ENCODE data around the gene ALPI. TPM values are rescaled to one million over a fixed set of nuclear protein-coding genes. Genes with fewer than 3 reads are reported as not detected.

The ALPI gene
- total RNA-seq, 2 experiments from 2014 or later: not detected

DNA sequence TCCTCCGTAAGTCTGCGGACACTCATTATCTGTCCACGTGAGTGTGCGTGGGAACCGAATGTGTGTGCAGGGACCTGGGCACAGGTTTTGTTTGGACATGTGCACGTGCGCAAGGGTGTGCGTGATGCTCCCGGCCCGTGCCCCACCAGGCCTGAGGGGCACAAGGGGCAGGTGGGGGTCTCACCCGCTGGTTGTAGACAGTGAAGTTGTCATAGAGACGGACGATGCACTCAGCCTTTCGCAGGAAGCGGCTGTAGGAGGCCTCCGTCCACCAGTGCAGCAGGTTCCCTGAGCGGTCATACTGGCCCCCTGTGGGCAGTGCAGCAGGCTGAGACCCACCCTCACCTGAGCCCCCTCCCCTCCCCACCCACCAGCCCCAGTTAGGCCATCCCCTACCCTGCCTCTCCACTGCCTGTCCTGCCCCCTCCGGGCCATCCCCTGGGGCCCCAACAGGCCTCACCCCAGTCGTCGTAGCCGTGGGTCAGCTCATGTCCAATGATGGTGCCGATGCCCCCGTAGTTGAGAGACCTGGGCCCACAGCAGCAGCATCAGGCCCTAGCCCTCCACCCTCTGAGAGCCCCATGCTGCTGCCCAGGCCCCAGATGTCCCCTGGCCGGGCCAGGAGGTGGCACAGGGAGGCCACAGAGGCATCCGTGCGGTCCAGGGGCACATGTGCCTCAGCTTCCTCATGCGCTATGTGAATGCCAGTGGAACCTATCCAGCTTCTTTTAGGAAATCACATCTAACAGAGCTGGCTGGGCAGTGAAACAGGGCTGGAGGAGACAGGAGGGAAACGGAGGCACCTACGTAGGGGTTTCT lies 25.6 kb downstream of the ALPI start:
- CTCF ChIA-PET: no interaction called here

GRCh38 chr2:232482301-232483238 lies 26.6 kb downstream of the ALPI start:
- POLR2A ChIA-PET: no interaction called here
- CTCF ChIA-PET: no interaction called here

More for the DNA sequence above, 25.6 kb downstream of the ALPI start:
- POLR2A ChIA-PET: no interaction called here

- ChIA-PET CTCF (no interaction called here), POLR2A (no interaction called here)
Measured at GRCh38 chr2:232483311-232483922, 27.5 kb downstream of the ALPI start.

- CTCF ChIA-PET: no interaction called here
- POLR2A ChIA-PET: no interaction called here
Measured at GRCh38 chr2:232483923-232484627, 28.1 kb downstream of the ALPI start.

DNA sequence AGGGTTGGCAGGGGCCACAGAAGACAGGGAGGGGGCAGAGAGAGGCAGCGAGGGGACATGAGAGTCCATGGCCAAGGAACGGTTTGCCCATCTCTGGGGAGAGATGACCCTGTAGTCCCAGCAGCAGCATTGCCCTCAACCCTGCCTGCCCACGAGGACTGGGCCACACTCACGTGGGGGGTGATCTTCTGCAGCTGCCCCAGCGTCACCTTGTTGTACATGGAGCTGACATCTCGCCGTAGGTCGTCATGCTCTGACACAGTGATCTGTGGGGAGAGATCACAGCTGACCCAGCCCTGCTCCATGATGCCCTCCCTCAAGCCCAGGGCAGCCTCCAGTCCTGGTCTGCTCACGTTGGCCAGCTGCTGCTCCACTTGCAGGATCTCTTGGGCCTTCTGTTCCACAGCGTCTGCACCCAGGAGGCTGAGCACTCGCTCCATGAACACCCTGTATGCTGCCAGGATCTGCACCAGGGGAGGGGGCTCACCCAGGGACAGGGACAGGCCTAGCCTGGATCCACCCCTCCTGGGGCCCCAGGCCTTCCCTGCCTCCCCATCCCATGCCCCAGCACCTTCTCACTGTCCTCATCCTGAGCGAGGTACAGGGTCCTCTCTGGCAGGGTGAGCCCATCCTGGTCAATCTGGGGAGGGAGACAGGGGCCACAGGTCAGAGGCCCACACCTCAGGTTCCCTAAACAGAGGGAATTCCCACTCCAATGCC lies 28.8 kb downstream of the ALPI start:
- CTCF ChIA-PET: no interaction called here
- POLR2A ChIA-PET: no interaction called here

GRCh38 chr2:232485348-232485756 lies 29.4 kb downstream of the ALPI start:
- ChIA-PET CTCF (no interaction called here), POLR2A (no interaction called here)

- CTCF ChIA-PET: no interaction called here
- POLR2A ChIA-PET: no interaction called here
Measured at GRCh38 chr2:232485757-232486557, 30.0 kb downstream of the ALPI start.

DNA sequence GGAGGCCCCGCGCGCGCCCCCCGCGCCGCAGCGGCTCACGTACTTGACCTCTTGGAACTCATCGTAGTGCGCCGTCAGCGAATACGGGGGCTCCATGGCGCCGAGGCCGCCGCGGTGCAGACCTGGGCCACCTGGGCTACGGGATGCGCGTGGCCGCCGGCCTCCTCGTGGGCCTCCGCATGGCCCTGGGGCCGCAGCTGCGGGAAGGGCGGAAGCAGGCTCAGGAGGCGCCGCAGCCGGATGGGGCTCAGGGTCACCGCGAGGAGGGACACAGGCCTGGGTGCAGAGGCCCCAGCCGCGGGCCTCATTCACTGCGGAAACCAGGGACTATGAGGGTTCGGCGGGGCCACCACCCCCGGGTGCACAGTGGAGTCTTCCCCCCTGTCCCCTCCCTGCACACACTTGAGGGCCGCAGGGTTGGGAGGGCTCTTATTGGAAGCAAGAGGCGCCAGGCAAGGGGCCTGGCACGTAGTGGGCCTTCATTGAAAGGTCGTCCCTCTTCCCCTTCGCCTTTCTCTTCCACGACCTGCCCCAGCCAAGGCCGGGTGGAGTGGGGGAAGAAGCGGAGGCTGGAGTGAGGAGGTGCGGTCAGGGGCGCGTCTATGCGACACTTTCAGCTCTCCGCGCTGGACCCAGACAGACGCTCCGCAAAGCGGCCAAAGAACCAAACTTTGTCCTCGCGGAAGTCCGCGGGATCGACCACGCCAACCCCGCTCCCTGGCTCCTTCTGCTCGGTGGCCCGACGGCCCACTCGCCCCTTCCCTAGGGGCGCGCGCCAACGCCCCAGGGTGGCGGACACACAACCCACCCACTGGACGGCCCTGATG lies 30.8 kb downstream of the ALPI start:
- CTCF ChIA-PET: no interaction called here
- POLR2A ChIA-PET: no interaction called here

DNA sequence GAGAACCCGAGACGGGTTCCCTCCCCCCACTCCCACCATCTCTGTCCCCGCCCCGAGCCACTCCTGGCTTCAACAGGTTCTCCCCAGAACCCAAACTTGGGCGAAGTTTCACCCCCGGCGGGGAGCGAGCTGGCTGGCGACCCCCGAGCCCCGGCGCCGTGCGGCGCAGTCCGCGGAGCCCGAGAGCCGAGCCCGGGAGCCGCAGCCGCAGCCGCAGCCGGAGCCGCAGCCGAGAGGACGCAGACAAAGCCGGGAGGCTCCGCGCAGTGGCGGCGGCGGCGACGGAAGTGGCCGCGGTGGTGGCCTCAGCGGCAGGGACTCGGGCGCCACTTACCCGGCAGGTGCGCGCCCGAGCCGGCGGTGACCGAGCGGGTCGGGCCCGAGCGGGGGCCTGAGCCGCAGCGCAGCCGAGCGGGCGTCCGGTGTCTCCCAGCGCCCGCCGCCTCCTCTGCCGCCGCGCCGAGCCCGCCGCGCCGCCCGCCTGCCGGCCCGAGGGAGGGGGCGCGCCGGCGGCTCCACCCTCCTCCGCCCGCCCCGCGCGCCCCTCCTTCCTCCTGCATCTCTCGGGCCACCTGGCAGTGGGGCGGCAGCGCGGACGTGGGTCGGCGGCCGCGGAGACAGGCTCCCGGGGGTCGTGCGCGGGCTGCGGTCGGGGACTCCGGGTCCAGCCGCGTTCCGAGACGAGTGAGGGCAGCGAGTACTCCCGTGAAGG lies 31.6 kb downstream of the ALPI start, which contains the start of gene ECEL1:
Gene ECEL1 (minus strand): TSS at position 450 of the 712 bp plus-strand sequence. CDS start 1,181 bp downstream, outside the sequence.
- CTCF ChIA-PET: no interaction called here

DNA sequence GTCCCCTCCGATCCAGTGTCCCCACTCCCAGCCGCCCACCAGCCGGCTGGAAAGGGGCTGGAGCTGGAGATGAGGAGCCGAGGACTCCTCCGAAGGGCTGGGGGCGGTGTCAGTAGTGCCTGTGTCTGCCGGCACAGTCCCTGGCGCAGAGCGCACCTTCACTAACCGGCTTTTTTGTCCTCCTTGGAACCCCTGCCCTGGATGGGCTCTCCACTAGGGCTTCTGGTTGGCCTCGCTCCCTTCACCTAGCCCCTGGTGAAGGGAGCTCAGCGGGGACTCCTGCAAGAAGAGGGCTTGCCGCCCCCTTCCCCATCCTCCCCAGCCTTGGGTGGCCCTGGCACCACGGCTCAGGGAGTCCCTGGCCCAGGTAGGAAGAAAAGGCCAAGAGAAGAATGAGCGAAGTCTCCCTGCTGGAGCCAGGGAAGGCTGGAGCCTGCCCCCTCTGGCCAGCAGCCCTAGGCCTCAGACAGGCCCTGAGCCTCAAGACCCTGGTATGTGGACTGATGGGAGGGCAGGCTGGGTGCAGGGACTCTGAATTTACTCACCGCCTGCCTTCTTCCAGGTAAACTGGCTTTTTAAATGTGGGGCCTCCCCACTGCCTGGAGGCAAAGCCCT lies 32.3 kb downstream of the ALPI start:
- CTCF ChIA-PET: no interaction called here
- POLR2A ChIA-PET: no interaction called here

More for the DNA sequence above, 31.6 kb downstream of the ALPI start, which contains the start of gene ECEL1:
- POLR2A ChIA-PET: no interaction called here

DNA sequence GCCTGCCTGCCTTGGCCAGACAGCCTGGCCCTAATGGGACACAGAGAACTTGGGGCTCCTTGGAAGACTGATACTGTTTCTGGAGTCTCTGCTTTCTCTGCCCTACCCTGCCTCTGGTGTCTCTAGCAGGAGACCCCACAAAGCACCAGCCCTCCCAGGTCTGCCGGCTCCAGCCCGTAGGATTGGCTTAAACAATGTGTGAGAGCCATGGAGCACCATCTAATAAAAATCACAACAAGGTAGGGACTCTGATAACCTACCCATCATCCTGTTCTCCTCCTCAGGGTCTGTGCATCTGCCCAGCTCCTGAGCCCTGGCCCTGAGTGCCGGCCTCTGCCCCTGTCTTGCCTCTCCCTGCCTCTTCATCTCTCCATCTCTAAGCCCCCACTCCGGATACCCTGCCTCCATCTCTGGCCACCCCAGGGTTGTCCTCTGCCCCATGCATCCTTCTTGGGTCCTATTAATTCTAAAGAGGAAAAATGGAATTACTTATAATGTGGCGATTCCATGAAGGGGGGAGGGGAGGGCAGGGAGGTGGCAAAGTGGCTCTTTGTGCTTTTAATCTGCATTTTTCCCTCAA lies 32.9 kb downstream of the ALPI start:
- ChIA-PET CTCF (no interaction called here), POLR2A (no interaction called here)

GRCh38 chr2:232489516-232490220 lies 33.7 kb downstream of the ALPI start:
- CTCF ChIA-PET: no interaction called here

DNA sequence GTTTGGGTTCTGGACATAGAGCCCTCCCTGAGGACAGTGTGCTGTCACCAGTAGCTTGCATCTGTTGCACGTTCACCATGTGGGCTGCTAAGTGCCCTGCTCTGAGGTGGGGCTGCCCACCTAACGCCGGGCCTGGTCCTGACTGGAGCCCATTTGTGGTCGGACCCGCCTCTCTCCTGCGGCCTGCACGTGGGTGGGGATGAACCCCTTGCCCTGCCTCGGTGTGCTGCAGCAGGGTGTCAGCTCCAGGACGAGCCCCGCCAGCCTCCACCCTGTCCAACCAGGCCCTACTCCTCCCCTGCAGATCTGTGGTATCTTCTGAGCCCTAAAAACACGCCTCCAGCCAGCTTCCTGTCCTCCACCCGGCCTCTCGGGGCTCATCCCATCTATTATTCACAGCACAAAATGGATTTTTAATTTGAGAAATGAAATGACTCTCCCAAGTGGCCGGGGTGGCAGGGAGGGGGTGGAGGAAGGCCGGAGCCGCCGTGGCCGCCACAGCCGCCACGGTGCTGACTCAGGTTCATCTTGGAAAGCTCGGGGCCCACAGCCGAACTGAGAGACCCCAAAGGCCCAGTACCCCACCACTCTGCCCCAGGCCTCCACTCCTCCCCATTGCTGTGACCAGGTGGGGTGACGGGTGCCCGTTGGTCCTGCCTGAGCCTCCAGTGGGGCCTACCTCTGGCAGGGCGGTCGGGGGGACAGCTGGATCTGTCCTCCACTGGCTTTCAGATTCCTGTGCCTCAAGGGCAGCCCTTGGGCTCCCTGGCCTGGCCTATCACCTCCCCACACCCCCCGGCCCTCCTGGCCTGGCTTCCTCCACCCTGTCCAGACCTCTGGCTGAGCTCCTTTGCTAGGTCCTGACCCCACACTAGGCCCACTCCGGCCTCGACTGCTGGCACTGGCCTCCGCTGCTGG lies 34.5 kb downstream of the ALPI start:
- ChIA-PET POLR2A (no interaction called here), CTCF (no interaction called here)

More at GRCh38 chr2:232489516-232490220, 33.7 kb downstream of the ALPI start:
- POLR2A ChIA-PET: no interaction called here

DNA sequence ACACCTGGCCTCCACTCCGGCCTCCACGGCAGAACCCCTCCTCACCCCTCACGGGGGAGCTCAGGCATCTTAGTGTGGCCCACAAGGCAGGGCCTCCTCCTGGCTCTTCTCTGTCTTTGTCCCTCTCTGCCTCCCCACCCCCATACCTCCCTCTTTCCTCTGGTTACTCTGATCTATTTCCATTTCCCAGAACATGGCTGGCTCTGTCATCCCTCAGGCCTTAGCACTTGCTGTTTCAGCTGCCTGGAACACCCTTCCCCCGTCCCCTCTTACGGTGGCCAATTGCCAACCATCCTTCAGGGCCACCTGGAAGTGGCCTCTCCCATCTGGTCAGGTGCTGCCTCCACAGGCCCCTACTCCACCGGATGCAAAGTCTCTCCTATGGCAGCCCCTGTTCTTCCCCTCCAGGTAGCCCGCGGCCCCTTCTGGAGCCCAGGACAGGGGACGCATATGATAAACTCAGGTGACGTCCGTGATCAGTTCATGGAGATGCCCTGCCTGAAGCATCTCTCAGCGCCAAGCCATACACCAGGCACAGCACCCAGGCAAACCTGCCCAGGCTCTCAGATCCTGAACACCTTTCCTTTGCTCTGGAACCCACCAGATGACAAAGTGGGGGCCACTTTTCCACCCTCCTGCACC lies 35.3 kb downstream of the ALPI start:
- POLR2A ChIA-PET: no interaction called here
- CTCF ChIA-PET: no interaction called here

Data from activated CD8-positive, alpha-beta memory T cell treated with anti-CD3 and anti-CD28 coated beads for 36 hours (primary cell).